ENCODE data around the gene MRPL58.
"Not testable (repeated sequence)": the region's sequence is repeated elsewhere in the genome, so short reads cannot be mapped to it uniquely, and the experiment has no call there.

Gene MRPL58

DNA sequence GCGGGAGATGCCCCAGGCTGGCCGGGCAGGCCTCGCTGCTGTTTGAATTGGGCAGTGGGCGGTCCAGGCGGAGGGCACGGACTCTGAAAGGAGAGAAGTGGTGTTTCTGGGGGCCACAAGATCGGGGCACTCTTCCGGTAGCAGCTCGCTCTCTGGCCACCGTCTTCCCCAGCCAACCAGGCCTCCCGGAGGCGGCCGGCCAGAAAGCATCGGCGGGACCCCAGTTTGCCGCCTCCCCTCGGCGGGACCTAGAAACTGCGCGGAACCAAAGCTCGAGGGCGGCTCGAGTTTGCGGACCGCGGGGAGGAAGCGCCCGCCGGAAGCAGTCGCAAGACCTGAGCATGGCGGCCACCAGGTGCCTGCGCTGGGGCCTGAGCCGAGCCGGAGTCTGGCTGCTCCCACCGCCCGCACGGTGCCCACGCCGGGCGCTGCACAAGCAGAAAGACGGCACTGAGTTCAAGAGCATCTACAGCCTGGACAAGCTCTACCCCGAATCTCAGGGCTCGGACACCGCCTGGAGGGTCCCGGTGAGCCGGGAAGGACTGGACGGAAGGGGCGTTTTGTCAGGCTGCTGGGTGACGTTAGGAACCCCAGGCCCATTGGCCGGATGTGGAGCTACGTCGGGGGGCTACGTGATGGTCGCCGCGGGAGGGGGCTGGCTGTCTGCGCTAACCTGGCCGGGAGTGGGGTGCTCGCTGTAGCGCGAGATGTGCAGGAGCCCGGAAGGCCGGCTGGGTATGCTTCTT, at the start of gene MRPL58:
MRPL58 (plus strand) TSS at position 325 of the 746 bp plus-strand sequence; CDS start at position 342, 17 bp downstream.
- Histone ChIP-seq H3K4me1 (peaks cover 30% of the 10 kb centered on the region), H3K36me3 (peaks cover 23% of the 10 kb centered on the region), H3K9me3 (no peaks in the 10 kb centered on the region), H4K20me1 (no peaks in the 10 kb centered on the region; the same call in 1 of the 2 replicates), H3K27ac (peak within 1 kb of the TSS; percentile 87), H3K9ac (peak within 1 kb of the TSS; percentile 84), H3K4me3 (peak within 1 kb of the TSS; percentile 83), H3K27me3 (no peaks in the 10 kb centered on the region), H3K4me2 (peak within 1 kb of the TSS; percentile 85)
- TF ChIP-seq Cebpa-rat (IDR thresholded peaks at IDR 0.05), result no peak

DNA sequence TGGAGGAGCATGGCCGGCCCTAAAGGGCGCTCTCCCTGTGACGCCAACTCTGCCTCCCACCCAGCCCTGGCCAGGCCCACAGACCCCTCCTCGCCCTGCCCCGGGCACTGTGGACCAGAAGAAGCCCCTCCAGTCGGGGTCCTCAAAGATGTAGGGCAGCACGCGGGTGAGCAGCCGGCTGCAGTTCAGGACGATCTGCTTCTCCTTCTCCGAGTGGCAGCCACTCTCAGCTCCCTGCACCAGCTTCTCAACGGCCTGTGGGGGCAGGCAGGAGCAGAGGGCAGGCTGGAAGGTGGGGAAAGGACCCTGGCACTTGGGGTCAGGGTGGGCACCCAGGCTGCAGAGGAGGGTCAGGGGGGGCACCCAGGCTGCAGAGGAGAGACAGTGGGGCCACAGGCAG, 48.8 kb upstream of the MRPL58 start:
- H3K4me3 ChIP-seq, result no peak overlapping the region
- H3K4me2 ChIP-seq, result no peak overlapping the region
- H3K27me3 ChIP-seq, result no peaks in the 10 kb centered on the region
- no peak overlapping the region for H3K27ac ChIP-seq
- H3K9me3 ChIP-seq, result no peaks in the 10 kb centered on the region
- H3K9ac ChIP-seq, result no peak overlapping the region
- H3K4me1 ChIP-seq, result no peaks in the 10 kb centered on the region
- H3K36me3 ChIP-seq, result no peaks in the 10 kb centered on the region
- H4K20me1 ChIP-seq, result no peaks in the 10 kb centered on the region
- TF ChIP-seq Cebpa-rat (IDR thresholded peaks at IDR 0.05), result no peak

DNA sequence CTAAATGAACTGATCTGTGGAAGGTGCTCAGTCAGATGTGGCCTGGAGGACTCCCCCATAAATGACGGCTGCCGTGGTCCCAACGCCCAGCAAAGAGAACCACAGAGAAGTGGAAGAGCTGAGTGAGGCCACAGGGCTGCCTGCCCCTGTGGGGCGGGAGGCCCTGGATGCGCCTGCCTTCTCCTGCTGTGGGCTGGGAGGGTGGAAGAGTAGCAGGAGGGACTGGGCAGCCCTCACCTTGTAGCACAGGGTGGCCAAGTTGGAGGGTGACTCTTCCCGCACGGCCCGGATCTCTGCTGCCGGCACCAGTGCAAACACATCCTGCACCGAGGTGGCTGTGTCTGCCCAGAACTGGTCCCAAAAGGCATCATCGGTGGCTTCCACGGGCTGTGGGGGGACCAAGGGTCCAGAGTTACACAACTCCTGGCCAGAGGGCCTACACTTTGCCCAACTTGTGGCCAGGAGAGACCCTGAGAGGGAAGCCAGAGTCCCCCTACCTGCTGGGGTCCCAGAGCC, 48.2 kb upstream of the MRPL58 start:
- Histone ChIP-seq H3K4me3 (no peak overlapping the region), H3K27me3 (no peaks in the 10 kb centered on the region), H3K9me3 (no peaks in the 10 kb centered on the region), H3K9ac (no peak overlapping the region), H3K27ac (no peak overlapping the region), H4K20me1 (no peaks in the 10 kb centered on the region), H3K4me2 (no peak overlapping the region), H3K4me1 (no peaks in the 10 kb centered on the region), H3K36me3 (no peaks in the 10 kb centered on the region)
- no peak for TF ChIP-seq Cebpa-rat (IDR thresholded peaks at IDR 0.05)

DNA sequence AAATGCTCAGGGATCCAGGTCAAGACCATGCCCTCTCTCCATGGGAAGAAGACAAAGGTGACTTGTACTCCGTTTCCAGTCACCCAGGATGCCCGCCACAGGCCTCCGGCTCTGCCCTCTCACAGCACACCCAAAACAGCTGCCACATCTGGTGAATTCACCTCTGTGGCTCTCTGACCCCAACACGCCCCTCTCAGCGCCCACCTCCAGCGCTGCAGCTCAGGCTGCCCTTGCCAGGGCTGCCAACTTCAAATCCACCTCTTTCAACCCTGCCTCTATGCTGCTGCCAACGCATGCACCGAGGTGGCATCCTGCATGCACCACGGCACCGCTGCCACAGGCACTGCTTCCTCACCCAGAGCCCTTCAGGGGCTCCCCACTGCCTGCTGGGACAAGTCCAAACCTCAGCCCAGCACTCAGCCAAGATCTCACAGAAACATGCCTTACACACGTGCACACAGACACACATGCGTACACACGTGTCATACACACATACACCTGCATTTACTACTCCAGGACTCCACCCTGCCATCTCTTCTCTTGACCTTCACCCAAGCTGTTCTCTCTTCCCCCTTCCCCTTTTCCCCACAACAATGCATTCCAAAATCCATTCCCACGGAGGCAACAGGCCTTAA, 47.4 kb upstream of the MRPL58 start:
- H3K4me3 ChIP-seq, result no peak overlapping the region
- no peaks in the 10 kb centered on the region for H3K9me3 ChIP-seq
- no peaks in the 10 kb centered on the region for H4K20me1 ChIP-seq
- H3K4me2 ChIP-seq, result no peak overlapping the region
- H3K36me3 ChIP-seq, result no peaks in the 10 kb centered on the region
- no peak for TF ChIP-seq Cebpa-rat (IDR thresholded peaks at IDR 0.05)
- H3K27me3 ChIP-seq, result no peaks in the 10 kb centered on the region
- no peaks in the 10 kb centered on the region for H3K4me1 ChIP-seq
- no peak overlapping the region for H3K9ac ChIP-seq
- H3K27ac ChIP-seq, result no peak overlapping the region

DNA sequence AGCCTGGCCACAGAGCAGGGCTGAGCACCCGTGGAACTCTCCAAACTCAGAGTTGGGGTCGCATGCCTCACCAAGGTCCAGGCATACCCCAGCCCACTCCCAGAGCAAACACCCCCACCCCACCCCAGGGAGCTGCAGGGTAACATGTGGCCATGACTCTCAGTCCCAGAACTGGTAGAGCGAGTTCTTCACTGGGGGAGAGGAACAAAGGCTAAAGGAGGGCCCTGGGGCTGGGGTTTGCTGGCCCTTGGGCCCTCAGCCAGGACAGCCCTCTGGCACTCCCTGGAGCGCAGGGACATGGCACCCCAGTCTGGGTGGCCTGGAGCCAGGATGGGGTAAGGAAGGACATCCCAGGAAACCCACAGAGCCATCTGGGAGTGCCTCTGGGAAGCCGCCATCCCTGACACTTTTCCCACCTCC, 44.1 kb upstream of the MRPL58 start:
- H3K4me1 ChIP-seq, result peaks cover 14% of the 10 kb centered on the region
- H3K9me3 ChIP-seq, result no peaks in the 10 kb centered on the region
- peaks cover 26% of the 10 kb centered on the region for H3K27me3 ChIP-seq
- H3K4me3 ChIP-seq, result no peak overlapping the region
- no peak overlapping the region for H3K27ac ChIP-seq
- H3K9ac ChIP-seq, result no peak overlapping the region
- no peak for TF ChIP-seq Cebpa-rat (IDR thresholded peaks at IDR 0.05)
- no peaks in the 10 kb centered on the region for H3K36me3 ChIP-seq
- peaks cover 6% of the 10 kb centered on the region; the same call in 1 of the 2 replicates for H4K20me1 ChIP-seq
- H3K4me2 ChIP-seq, result no peak overlapping the region

DNA sequence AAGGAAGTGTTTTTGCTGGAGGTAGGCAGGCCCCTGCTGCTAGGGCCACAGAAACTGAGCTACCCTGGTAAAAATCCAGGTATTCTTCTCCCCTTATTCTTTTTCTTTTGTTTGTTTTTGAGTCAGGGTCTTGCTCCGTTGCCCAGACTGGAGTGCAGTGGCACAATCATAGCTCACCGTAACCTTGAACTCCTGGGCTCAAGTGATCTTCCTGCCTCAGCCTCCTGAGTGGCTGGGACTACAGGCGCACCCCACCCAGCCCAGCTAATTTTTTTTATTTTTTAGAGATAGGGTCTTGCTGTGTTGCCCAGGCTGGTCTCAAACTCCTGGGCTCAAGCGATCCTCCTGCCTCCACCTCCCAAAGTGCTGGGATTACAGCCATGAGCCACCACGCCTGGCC, 43.0 kb upstream of the MRPL58 start:
- not testable (repeated sequence) for H3K4me2 ChIP-seq, H3K27ac ChIP-seq

DNA sequence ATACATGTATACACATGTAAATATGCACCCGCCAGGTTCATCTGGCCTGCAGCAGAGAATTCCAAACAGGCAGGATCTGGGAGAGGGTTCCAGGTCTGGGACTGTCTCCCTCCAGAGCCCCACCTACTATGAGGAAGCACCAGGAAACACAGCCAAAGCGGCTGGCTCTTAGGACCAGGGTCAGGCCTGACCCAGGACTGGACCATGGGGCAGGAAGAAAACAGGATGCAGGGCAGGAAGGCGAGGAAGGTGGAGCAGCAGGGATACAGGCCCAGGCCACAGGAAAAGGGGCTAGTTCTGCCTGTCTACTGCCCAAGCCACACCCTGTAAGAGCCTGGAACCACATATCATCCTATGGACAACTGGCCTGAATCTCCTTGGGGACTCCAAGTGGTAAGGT, 42.1 kb upstream of the MRPL58 start:
- H3K27ac ChIP-seq, result no peak overlapping the region
- H3K4me2 ChIP-seq, result no peak overlapping the region
- H3K9me3 ChIP-seq, result no peaks in the 10 kb centered on the region
- peaks cover 37% of the 10 kb centered on the region for H3K27me3 ChIP-seq
- no peak overlapping the region for H3K9ac ChIP-seq
- no peak for TF ChIP-seq Cebpa-rat (IDR thresholded peaks at IDR 0.05)
- no peaks in the 10 kb centered on the region for H3K36me3 ChIP-seq
- no peak overlapping the region for H3K4me3 ChIP-seq
- peaks cover 6% of the 10 kb centered on the region; the same call in 1 of the 2 replicates for H4K20me1 ChIP-seq
- peaks cover 15% of the 10 kb centered on the region for H3K4me1 ChIP-seq

More for the DNA sequence above, 43.0 kb upstream of the MRPL58 start:
- H3K36me3 ChIP-seq, H4K20me1 ChIP-seq, H3K9me3 ChIP-seq, H3K9ac ChIP-seq, H3K4me3 ChIP-seq: not testable (repeated sequence)
- H3K27me3 ChIP-seq, result peaks cover 35% of the 10 kb centered on the region
- H3K4me1 ChIP-seq, result peaks cover 15% of the 10 kb centered on the region

DNA sequence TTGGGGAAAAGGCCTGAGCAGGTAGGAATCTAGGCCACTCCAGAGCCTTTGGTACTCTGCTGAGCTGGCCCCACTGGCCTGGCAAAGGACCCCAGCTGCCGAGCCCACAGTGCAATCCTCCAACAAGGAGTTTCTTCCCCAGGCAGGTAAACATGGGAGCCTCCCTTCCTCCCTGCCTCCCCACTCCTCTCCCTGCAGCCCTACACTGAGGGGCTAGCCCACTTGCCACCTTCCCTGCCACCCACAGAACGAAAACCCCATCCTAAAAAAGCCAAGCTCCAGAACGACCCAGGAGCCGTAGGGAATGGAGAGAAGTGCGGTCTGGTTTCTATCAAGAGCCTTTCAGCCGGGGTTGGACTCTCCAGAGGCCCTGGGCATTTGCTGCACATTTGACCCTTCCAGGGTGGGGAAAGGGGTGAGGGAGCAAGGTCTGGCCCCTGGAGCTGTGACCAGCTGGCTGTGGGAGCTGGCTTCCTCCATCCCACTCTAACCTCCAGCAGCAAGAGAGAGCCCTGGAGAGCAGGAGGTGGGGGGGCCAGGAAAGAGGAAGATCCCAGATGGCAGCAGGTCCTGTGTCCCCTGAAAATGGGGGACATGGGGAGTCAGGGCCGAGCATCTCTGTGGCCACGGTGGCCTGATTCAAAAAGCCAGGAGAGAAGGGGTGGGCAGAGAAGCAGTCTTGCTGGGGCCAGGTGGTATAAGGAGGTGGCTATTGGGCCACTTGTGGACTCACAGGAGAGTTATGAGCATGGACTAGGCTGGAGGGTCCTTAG, 41.2 kb upstream of the MRPL58 start:
- Histone ChIP-seq H3K9me3 (no peaks in the 10 kb centered on the region), H3K4me3 (peak overlapping the region; percentile 70), H3K27me3 (peaks cover 37% of the 10 kb centered on the region), H3K27ac (no peak overlapping the region), H3K36me3 (no peaks in the 10 kb centered on the region), H4K20me1 (peaks cover 6% of the 10 kb centered on the region; the same call in 1 of the 2 replicates), H3K9ac (peak overlapping the region; percentile 45; the same call in 1 of the 2 replicates), H3K4me1 (peaks cover 15% of the 10 kb centered on the region), H3K4me2 (peak overlapping the region; percentile 99)
- no peak for TF ChIP-seq Cebpa-rat (IDR thresholded peaks at IDR 0.05)

DNA sequence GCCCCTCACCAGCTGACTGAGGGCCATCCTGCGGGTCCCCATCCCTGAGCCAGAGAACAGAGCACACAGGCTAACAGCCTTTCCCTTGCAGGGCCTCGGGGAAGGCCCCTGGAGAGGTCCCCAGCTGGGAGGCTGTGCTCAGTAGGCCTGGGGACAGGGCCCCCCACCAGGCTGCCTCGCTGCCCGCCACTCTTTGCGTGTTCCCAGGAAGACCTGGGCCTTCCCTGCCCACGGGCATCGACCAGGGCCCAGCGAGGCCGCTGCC, 40.7 kb upstream of the MRPL58 start:
- peaks cover 15% of the 10 kb centered on the region for H3K4me1 ChIP-seq
- H3K4me2 ChIP-seq, result peak overlapping the region; percentile 99
- H3K27me3 ChIP-seq, result peaks cover 37% of the 10 kb centered on the region
- no peaks in the 10 kb centered on the region for H3K36me3 ChIP-seq
- H4K20me1 ChIP-seq, result peaks cover 6% of the 10 kb centered on the region; the same call in 1 of the 2 replicates
- no peak overlapping the region for H3K27ac ChIP-seq
- no peak for TF ChIP-seq Cebpa-rat (IDR thresholded peaks at IDR 0.05)
- peak overlapping the region; percentile 70 for H3K4me3 ChIP-seq
- no peaks in the 10 kb centered on the region for H3K9me3 ChIP-seq
- peak overlapping the region; percentile 45; the same call in 1 of the 2 replicates for H3K9ac ChIP-seq
